Heart right ventricle (tissue), 16 donors: ENCODE measurements around the gene VPS18. TPM values are rescaled to one million over a fixed set of nuclear protein-coding genes. Genes with fewer than 3 reads are reported as not detected.
A peak's percentile ranks its signal among the peaks of the same experiment; 100 is the strongest.

Experiments used
- ATAC-seq, 8 donors: fragments of 200-7000 bp; cut with Tn5 transposase; one replicate each; pipeline ENCODE4 v1.9.1; 2020; ENCODE audit warnings: mild to moderate bottlenecking in 8 of 8, moderate library complexity in 8 of 8, moderate number of reproducible peaks in 1 of 8
- DNase-seq, 2 donors: peaks; one replicate each; pipeline ENCODE4 v3.0.0-alpha.2; 2020
- H3K27ac ChIP-seq, 10 donors: fragments of 200-600 bp; sonication (generic) in 2 of 10; one replicate each; pipeline versions ENCODE4 v1.5.0 to v1.8.0; 2020 to 2022; ENCODE audit warnings: mild to moderate bottlenecking in 3 of 10
- H3K27me3 ChIP-seq, 7 donors: fragments of 200-600 bp; one replicate each; pipeline ENCODE4 v1.8.0; 2021 to 2022; ENCODE audit warnings: mild to moderate bottlenecking in 2 of 7
- H3K36me3 ChIP-seq, 9 donors: fragments of 200-600 bp; sonication (generic) in 1 of 9; one replicate each; pipeline versions ENCODE4 v1.5.0 to v1.8.0; 2020 to 2022; ENCODE audit warnings: mild to moderate bottlenecking in 2 of 9
- H3K4me1 ChIP-seq, 9 donors: fragments of 200-600 bp; sonication (generic) in 1 of 9; one replicate each; pipeline versions ENCODE4 v1.5.0 to v1.8.0; 2020 to 2022; ENCODE audit warnings: mild to moderate bottlenecking in 4 of 9
- H3K4me3 ChIP-seq, 10 donors: fragments of 200-600 bp; sonication (generic) in 2 of 10; one replicate each; pipeline versions ENCODE4 v1.5.0 to v1.8.0; 2020 to 2022; ENCODE audit warnings: mild to moderate bottlenecking in 7 of 10, moderate library complexity in 2 of 10
- H3K9me3 ChIP-seq, 11 donors: fragments of 200-600 bp in 10 of 11; sonication (generic) in 2 of 11; one replicate each; pipeline versions ENCODE4 v1.5.0 to v1.8.0; 2013 to 2022; ENCODE audit warnings: mild to moderate bottlenecking in 2 of 11, control low read depth in 1 of 11, moderate library complexity in 1 of 11
- WGBS, 2 donors: extraction: QIAGEN DNeasy Blood & Tissue Kit; methylation state at CpG; one replicate each; pipeline ENCODE4 v1.1.7; 2013; ENCODE audit warnings: inconsistent platforms in 1 of 2; 5-methylcytosine and 5-hydroxymethylcytosine counted together
- intact Hi-C, 10 donors: fragments of 100-400 bp; cut with DNase I; formaldehyde crosslinking; loops; one replicate each; pipeline versions ENCODE4 v1.11.1 to v1.14.2; 2022
- polyA plus RNA-seq, 2 donors: library from polyadenylated mRNA; stranded (reverse); fragments of 200-250 nt; gene quantifications; one replicate each; pipeline ENCODE4 v1.2.3, GENCODE V29; 2013
- total RNA-seq, 10 donors: library from RNA; stranded (reverse); fragmentation: NEBNext Ultra II Directional in 3 of 10; extraction: Animal tissue kit (Norgen Biotek cat#: 25700) in 3 of 10; gene quantifications; one replicate each; pipeline versions ENCODE4 v1.2.1 to v1.2.4, GENCODE V29; 2021 to 2023
- TF ChIP-seq, protein P1 (sequence below), 9 donors: fragments of 200-600 bp; sonication (generic) in 2 of 9; IDR thresholded peaks; one replicate each; pipeline versions ENCODE4 v1.5.0 to v1.8.0; 2021 to 2022; ENCODE audit warnings: antibody characterized with exemption in 9 of 9, mild to moderate bottlenecking in 5 of 9, moderate library complexity in 1 of 9
- donor health status: Arrhythmogenic right ventricular cardiomyopathy.
- donor health status: ischemic (EF 13 %, LVEDD 7.1; RV severe dilation, severe dysfunction).
- donor health status: healthy with polysubstance abuse.
- donor health status: DM: no; HTN: yes; CAD: no.
- donor health status: DM: no; HTN: no; CAD: no.
- donor health status: ischemic (EF 25% LVEDD 6.9; RV normal size, moderate dysfunction).
- donor health status: ischemic (EF 25% LVEDD 5.7; RV mildly dilated, moderate dysfunction).
- donor health status: healthy.
- donor health status: DM: yes; HTN: yes; CAD: no.
- donor health status: Ischemic cardiomyopathy.
- donor health status: ischemic (EF 35%, LVEDD 5.7; RV mildly dilated, moderate dysfunction).
- donor health status: nonischemic (EF 11% LVEDD 7.7; RV severe dilation, severe dysfunction).
- donor health status: DM: yes; HTN: yes; CAD: no.
- donor health status: PGD.
- donor health status: ischemic (EF 29% LVEDD 5.4; RV normal size, mild dysfunction).
- donor health status: nonischemic (EF 23%, LVEDD 6.1; RV moderate dilation, normal function).

Gene VPS18
- total and polyA plus RNA-seq, 12 donors: 10.5 to 25.0 (median 20.5) TPM

DNA sequence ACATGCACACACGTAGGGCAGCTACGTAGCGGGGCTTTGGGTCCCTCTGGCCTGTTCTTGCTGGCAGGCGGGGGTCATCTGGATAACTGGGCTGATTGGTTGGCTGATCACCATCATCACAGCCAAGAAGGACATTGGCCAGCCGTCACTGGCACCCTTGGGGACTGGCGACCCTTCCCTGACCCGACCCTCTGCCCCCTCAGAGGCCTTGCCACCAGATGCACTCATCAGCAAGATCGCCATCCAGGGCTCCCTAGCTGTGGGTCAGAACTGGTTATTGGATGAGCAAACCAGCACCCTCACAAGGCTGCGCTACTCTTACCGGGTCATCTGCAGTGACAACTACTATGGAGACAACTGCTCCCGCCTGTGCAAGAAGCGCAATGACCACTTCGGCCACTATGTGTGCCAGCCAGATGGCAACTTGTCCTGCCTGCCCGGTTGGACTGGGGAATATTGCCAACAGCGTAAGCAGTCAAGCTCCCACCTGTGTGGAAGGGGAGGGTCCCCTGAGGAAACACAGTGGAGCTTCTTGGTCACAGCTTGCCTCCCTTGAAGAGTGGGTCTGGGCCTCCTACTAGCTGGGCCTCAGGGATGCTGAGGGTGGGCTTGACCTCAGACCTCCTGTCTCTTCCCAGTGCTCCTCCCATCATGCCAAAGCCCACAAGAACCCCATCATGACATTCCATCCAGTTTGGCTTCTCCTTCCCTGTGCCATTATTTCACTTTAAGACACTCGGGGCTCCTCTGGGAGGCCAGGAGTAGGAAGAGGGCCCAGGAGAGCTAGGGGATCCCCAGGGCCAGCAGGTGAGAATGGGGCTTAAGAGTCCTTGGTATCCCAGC, 37.3 kb downstream of the VPS18 start:
- H3K9me3 ChIP-seq: no peaks in the 10 kb centered on the region
- peak overlapping the region; percentile 36 to 96 (median 82) for H3K27ac ChIP-seq
- intact Hi-C loops: loop anchor here in 3 of 10 donors (2.0 kb wide), 1 partner anchor 25 kb away; no protein-coding TSS in a partner anchor
- TF ChIP-seq, protein P1, sequence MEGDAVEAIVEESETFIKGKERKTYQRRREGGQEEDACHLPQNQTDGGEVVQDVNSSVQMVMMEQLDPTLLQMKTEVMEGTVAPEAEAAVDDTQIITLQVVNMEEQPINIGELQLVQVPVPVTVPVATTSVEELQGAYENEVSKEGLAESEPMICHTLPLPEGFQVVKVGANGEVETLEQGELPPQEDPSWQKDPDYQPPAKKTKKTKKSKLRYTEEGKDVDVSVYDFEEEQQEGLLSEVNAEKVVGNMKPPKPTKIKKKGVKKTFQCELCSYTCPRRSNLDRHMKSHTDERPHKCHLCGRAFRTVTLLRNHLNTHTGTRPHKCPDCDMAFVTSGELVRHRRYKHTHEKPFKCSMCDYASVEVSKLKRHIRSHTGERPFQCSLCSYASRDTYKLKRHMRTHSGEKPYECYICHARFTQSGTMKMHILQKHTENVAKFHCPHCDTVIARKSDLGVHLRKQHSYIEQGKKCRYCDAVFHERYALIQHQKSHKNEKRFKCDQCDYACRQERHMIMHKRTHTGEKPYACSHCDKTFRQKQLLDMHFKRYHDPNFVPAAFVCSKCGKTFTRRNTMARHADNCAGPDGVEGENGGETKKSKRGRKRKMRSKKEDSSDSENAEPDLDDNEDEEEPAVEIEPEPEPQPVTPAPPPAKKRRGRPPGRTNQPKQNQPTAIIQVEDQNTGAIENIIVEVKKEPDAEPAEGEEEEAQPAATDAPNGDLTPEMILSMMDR (IDR thresholded peaks at IDR 0.05): no peak
- 56 to 57% methylated on average over 16 of the region's 16 CpGs for WGBS, 2 donors
- ATAC-seq: no peak
- H3K4me3 ChIP-seq: peak overlapping the region in 9 of 10 donors; percentile 59 to 96 (median 75)
- H3K27me3 ChIP-seq: peaks cover 5 to 69% (median 30%) of the 10 kb centered on the region in 7 donors
- peaks cover 0 to 56% (median 8%) of the 10 kb centered on the region in 9 donors for H3K36me3 ChIP-seq
- DNase-seq: no peak
- peaks cover 15 to 90% (median 65%) of the 10 kb centered on the region in 9 donors for H3K4me1 ChIP-seq

DNA sequence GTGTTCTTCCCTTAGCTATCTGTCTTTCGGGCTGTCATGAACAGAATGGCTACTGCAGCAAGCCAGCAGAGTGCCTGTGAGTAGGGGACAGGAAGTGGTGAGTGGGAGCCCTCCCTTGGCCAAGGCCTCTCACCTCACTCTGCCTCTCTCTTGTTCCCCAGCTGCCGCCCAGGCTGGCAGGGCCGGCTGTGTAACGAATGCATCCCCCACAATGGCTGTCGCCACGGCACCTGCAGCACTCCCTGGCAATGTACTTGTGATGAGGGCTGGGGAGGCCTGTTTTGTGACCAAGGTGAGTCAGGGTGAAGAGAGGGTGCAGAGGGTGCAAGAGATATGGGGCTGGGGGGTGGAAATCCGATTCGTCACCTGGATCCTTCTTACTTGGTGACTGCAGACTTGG, 37.9 kb downstream of the VPS18 start:
- H3K36me3 ChIP-seq: peaks cover 0 to 62% (median 8%) of the 10 kb centered on the region in 9 donors
- H3K27me3 ChIP-seq: peaks cover 5 to 62% (median 26%) of the 10 kb centered on the region in 7 donors
- peak overlapping the region; percentile 36 to 96 (median 82) for H3K27ac ChIP-seq
- intact Hi-C loops: no loop called here
- no peak for DNase-seq
- TF ChIP-seq, protein P1 (IDR thresholded peaks at IDR 0.05): no peak
- ATAC-seq: no peak
- H3K4me1 ChIP-seq: peaks cover 20 to 90% (median 68%) of the 10 kb centered on the region in 9 donors
- H3K4me3 ChIP-seq: peak overlapping the region in 9 of 10 donors; percentile 59 to 96 (median 75)
- WGBS, 2 donors: 65 to 72% methylated on average over 8 of the region's 8 CpGs
- no peaks in the 10 kb centered on the region for H3K9me3 ChIP-seq

DNA sequence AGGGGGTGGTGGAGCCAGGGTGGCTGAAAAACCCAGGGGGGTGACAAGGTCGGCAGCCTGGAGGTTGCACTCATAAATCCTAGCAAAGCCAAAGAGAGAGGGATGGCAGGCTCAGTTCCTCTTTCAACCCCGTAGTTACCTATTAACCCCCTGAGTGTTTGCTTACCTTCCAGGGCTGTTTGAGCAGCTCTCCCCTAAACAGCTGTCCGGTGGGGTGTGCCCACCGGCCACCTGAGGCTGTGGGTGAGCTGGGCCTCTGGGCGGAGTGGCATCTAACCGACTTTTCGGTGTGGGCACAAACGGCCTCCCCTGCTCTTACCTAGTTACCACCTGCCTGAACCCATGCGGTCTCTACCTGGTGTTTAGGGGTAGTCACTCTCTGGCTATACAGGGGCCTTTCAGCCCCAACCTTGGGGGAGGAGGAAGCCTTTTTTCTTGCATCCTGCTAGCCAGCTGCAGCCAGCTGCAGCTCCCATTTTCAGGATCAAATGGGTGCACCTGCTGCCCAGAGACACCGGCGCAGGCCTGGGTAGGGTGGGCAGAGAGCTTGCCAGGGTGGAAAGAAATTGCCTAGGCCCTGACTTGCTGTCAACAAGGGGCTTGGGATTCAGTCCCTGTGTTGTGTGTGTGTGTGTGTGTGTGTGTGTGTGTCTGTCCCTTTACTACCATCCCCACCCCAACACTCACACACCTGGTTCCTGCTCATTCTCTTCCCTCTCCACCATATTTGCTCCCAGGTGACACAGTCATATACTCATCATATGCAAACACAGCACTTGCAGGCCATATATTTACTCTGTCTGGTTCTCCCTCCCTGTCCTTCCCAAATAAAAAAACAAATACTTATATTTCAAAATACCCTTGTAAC, 38.6 kb downstream of the VPS18 start:
- H3K9me3 ChIP-seq: no peaks in the 10 kb centered on the region
- peak overlapping the region in 8 of 10 donors; percentile 7 to 96 (median 82) for H3K27ac ChIP-seq
- peaks cover 5 to 55% (median 25%) of the 10 kb centered on the region in 7 donors for H3K27me3 ChIP-seq
- no peak for ATAC-seq
- H3K4me3 ChIP-seq: peak overlapping the region in 9 of 10 donors; percentile 59 to 96 (median 75)
- H3K4me1 ChIP-seq: peaks cover 14 to 90% (median 68%) of the 10 kb centered on the region in 9 donors
- DNase-seq: no peak
- TF ChIP-seq, protein P1 (IDR thresholded peaks at IDR 0.05): no peak
- intact Hi-C loops: no loop called here
- H3K36me3 ChIP-seq: peaks cover 0 to 69% (median 11%) of the 10 kb centered on the region in 9 donors
- 62 to 75% methylated on average over 11 of the region's 11 CpGs for WGBS, 2 donors

DNA sequence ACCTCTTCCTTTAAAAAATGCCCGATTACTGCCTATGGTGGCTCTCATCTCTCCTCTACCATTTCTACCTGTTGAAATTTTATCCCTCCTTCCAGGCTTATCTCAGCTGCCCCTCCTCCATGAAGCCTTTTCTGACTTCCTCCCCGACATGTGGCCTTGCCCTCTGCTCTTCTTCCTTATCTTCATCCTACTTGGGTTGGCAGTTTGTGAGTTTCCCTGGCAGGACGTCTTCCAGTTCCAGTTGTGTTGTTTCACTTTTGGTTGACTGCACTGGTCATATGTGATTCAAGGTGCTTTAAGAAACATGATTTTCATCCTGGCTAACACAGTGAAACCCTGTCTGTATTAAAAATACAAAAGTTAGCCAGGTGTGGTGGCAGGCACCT, 39.3 kb downstream of the VPS18 start:
- Histone ChIP-seq H3K4me3 (peak overlapping the region in 8 of 10 donors; percentile 59 to 96 (median 74)), H3K36me3 (peaks cover 0 to 71% (median 14%) of the 10 kb centered on the region in 9 donors), H3K27ac (peak overlapping the region in 6 of 10 donors; percentile 39 to 96 (median 86)), H3K9me3 (no peaks in the 10 kb centered on the region), H3K27me3 (peaks cover 2 to 49% (median 19%) of the 10 kb centered on the region in 7 donors), H3K4me1 (peaks cover 8 to 90% (median 68%) of the 10 kb centered on the region in 9 donors)
- DNase-seq (no peak), ATAC-seq (no peak)
- intact Hi-C loops: no loop called here
- TF ChIP-seq, protein P1 (IDR thresholded peaks at IDR 0.05): no peak
- 46 to 75% methylated on average over 3 of the region's 3 CpGs for WGBS, 2 donors
